OCI-LY1 (cell line): Measurements from ENCODE around the gene LMX1B.
"Not testable (repeated sequence)": the region's sequence is repeated elsewhere in the genome, so short reads cannot be mapped to it uniquely, and the experiment has no call there.

ENCODE experiments used
- H2AFZ ChIP-seq: fragments of 200-600 bp; sonication (generic), shearing (Covaris generic); 2 replicates; pipeline ENCODE4 v1.6.0; 2014; ENCODE audit warnings: antibody characterized with exemption, mild to moderate bottlenecking, low read length
- H3F3A ChIP-seq: fragments of 200-600 bp; sonication (generic), shearing (Covaris generic); 2 replicates; pipeline ENCODE4 v1.6.0; 2014; ENCODE audit warnings: mild to moderate bottlenecking, antibody characterized with exemption, low read length, moderate library complexity; ENCODE audit not compliant: insufficient read depth
- H3K27ac ChIP-seq: fragments of 200-600 bp; sonication (generic); 2 replicates; pipeline ENCODE4 v1.5.1; 2014; ENCODE audit warnings: low read length, mixed run types, mild to moderate bottlenecking, low read depth; ENCODE audit not compliant: poor library complexity, severe bottlenecking
- H3K27me3 ChIP-seq: fragments of 200-600 bp; sonication (generic); 2 replicates; pipeline ENCODE4 v1.6.0; 2014; ENCODE audit warnings: antibody characterized with exemption, mild to moderate bottlenecking, low read length, moderate library complexity; ENCODE audit not compliant: insufficient read depth
- H3K36me3 ChIP-seq: fragments of 200-600 bp; sonication (generic); 2 replicates; pipeline ENCODE4 v1.6.1; 2014; ENCODE audit warnings: mild to moderate bottlenecking, antibody characterized with exemption, low read length, moderate library complexity, mixed read lengths; ENCODE audit not compliant: insufficient read depth
- H3K4me1 ChIP-seq: fragments of 200-600 bp; sonication (generic); 2 replicates; pipeline ENCODE4 v1.5.1; 2014; ENCODE audit warnings: mild to moderate bottlenecking, low read length, moderate library complexity; ENCODE audit not compliant: insufficient read depth, severe bottlenecking
- H3K4me2 ChIP-seq: fragments of 200-600 bp; sonication (generic), shearing (Covaris generic); 2 replicates; pipeline ENCODE4 v1.6.1; 2014; ENCODE audit warnings: low read length
- H3K4me3 ChIP-seq: fragments of 200-600 bp; sonication (generic); 2 replicates; pipeline ENCODE4 v1.5.1; 2014; ENCODE audit warnings: low read length, low read depth, mild to moderate bottlenecking, mixed read lengths; ENCODE audit not compliant: poor library complexity, severe bottlenecking
- H3K79me2 ChIP-seq: fragments of 200-600 bp; shearing (Covaris generic); 2 replicates; pipeline ENCODE4 v1.6.1; 2016; ENCODE audit warnings: mixed run types, low read length, mixed read lengths; ENCODE audit not compliant: insufficient read depth
- H3K9ac ChIP-seq: fragments of 200-600 bp; sonication (generic), shearing (Covaris generic); 2 replicates; pipeline ENCODE4 v1.6.1; 2014; ENCODE audit warnings: mild to moderate bottlenecking, low read length, mixed read lengths
- H3K9me2 ChIP-seq: fragments of 200-600 bp; sonication (generic), shearing (Covaris generic); 2 replicates; pipeline ENCODE4 v1.6.1; 2014; ENCODE audit warnings: low read depth, mild to moderate bottlenecking, low read length, mixed read lengths
- H3K9me3 ChIP-seq: fragments of 200-600 bp; shearing (Covaris generic); 2 replicates; pipeline ENCODE4 v1.6.1; 2014; ENCODE audit warnings: low read length, mixed read lengths
- H4K20me1 ChIP-seq: fragments of 200-600 bp; sonication (generic), shearing (Covaris generic); 2 replicates; pipeline ENCODE4 v1.6.0; 2016; ENCODE audit warnings: mild to moderate bottlenecking, low read length; ENCODE audit not compliant: insufficient read depth
- CTCF ChIP-seq: fragments of 200-600 bp; sonication (generic), shearing (Covaris generic); IDR thresholded peaks from 2 replicates; pipeline ENCODE4 v1.5.1; 2017; ENCODE audit warnings: mild to moderate bottlenecking, antibody characterized with exemption, low read length, moderate library complexity, mixed read lengths
- EZH2 ChIP-seq: fragments of 200-600 bp; sonication (generic), shearing (Covaris generic); IDR thresholded peaks from 2 replicates; pipeline ENCODE4 v1.8.0; 2017; ENCODE audit warnings: borderline replicate concordance, mixed run types, mild to moderate bottlenecking, antibody characterized with exemption, low read length, moderate library complexity, mixed read lengths

The LMX1B gene

GRCh38 chr9:126565336-126566128 is 48.2 kb upstream of the LMX1B start:
- Histone ChIP-seq H4K20me1 (no peaks in the 10 kb centered on the region), H3K9me3 (no peaks in the 10 kb centered on the region), H3K9me2 (no peaks in the 10 kb centered on the region), H2AFZ (no peak overlapping the region), H3K9ac (no peak overlapping the region), H3F3A (no peaks in the 10 kb centered on the region), H3K4me1 (no peaks in the 10 kb centered on the region), H3K27ac (no peak overlapping the region), H3K27me3 (no peaks in the 10 kb centered on the region; the same call in 1 of the 2 replicates), H3K4me2 (no peak overlapping the region), H3K36me3 (no peaks in the 10 kb centered on the region), H3K4me3 (no peak overlapping the region), H3K79me2 (no peaks in the 10 kb centered on the region)
- TF ChIP-seq CTCF (no peak), EZH2 (no peak)

DNA sequence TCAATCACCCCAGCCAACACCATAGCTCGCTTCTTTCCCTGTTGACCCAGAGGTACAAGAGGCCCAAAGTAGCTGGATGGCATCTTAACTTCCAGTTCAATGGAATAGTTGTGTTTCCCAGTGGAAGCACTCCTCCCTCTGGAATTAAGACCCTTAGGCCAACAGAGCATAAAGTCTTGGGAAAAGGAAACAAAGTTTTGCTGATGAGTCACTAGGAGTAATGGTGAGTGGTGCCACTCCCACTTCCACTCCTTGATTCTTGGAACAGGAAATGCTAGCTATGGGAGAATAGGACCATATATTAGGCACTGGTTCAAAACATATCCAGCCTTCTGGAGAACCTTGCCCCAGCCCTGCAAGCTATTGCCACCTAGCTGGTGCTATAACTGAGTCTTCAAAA is 44.7 kb upstream of the LMX1B start:
- H4K20me1 ChIP-seq: no peaks in the 10 kb centered on the region
- TF ChIP-seq EZH2: no peak
- TF ChIP-seq CTCF: no peak
- no peak overlapping the region for H3K27ac ChIP-seq
- no peak overlapping the region for H3K4me3 ChIP-seq
- no peaks in the 10 kb centered on the region for H3K9me3 ChIP-seq
- no peaks in the 10 kb centered on the region for H3F3A ChIP-seq
- H3K27me3 ChIP-seq: no peaks in the 10 kb centered on the region; the same call in 1 of the 2 replicates
- H3K4me2 ChIP-seq: no peak overlapping the region
- no peaks in the 10 kb centered on the region for H3K79me2 ChIP-seq
- no peaks in the 10 kb centered on the region for H3K9me2 ChIP-seq
- H3K4me1 ChIP-seq: no peaks in the 10 kb centered on the region
- H3K36me3 ChIP-seq: no peaks in the 10 kb centered on the region
- H2AFZ ChIP-seq: no peak overlapping the region
- no peak overlapping the region for H3K9ac ChIP-seq

GRCh38 chr9:126578029-126578428 is 35.7 kb upstream of the LMX1B start:
- Histone ChIP-seq H4K20me1 (no peaks in the 10 kb centered on the region), H3K9me2 (no peaks in the 10 kb centered on the region), H3K27ac (no peak overlapping the region)

GRCh38 chr9:126580319-126580718 is 33.4 kb upstream of the LMX1B start:
- not testable (repeated sequence) for H4K20me1 ChIP-seq, H3K27ac ChIP-seq, H3K4me2 ChIP-seq, H2AFZ ChIP-seq, H3K9ac ChIP-seq, H3K9me3 ChIP-seq, H3K27me3 ChIP-seq, H3K79me2 ChIP-seq, H3K4me1 ChIP-seq, H3F3A ChIP-seq, H3K9me2 ChIP-seq, H3K4me3 ChIP-seq, H3K36me3 ChIP-seq

More at GRCh38 chr9:126578029-126578428, 35.7 kb upstream of the LMX1B start:
- Histone ChIP-seq H3K4me2 (no peak overlapping the region), H3K4me1 (no peaks in the 10 kb centered on the region), H3K9me3 (no peaks in the 10 kb centered on the region), H3K27me3 (no peaks in the 10 kb centered on the region), H3K36me3 (no peaks in the 10 kb centered on the region), H3F3A (no peaks in the 10 kb centered on the region), H3K9ac (no peak overlapping the region), H2AFZ (no peak overlapping the region), H3K79me2 (no peaks in the 10 kb centered on the region), H3K4me3 (no peak overlapping the region)
- no peak for TF ChIP-seq CTCF
- no peak for TF ChIP-seq EZH2
